Loucy (cell line): ENCODE results near the gene WNT5A.

ENCODE experiments used
- H2AFZ ChIP-seq: fragments of 200-600 bp; sonication (generic); 2 replicates; pipeline ENCODE4 v1.6.0; 2016; ENCODE audit warnings: antibody characterized with exemption, mild to moderate bottlenecking, low read length, moderate library complexity
- H3F3A ChIP-seq: fragments of 200-600 bp; 2 replicates; pipeline ENCODE4 v1.6.0; 2016; ENCODE audit warnings: antibody characterized with exemption, low read depth, mild to moderate bottlenecking
- H3K27me3 ChIP-seq: fragments of 200-600 bp; sonication (generic); 2 replicates; pipeline ENCODE4 v1.6.1; 2014; ENCODE audit warnings: low read length, mild to moderate bottlenecking; ENCODE audit not compliant: insufficient read depth, poor library complexity, severe bottlenecking
- H3K36me3 ChIP-seq: fragments of 200-600 bp; sonication (generic); 2 replicates; pipeline ENCODE4 v1.6.1; 2016; ENCODE audit warnings: low read length; ENCODE audit not compliant: insufficient read depth
- H3K4me1 ChIP-seq: fragments of 200-600 bp; sonication (generic); 2 replicates; pipeline ENCODE4 v1.5.1; 2014; ENCODE audit warnings: low read length, mild to moderate bottlenecking; ENCODE audit not compliant: insufficient read depth, poor library complexity, severe bottlenecking
- H3K4me2 ChIP-seq: fragments of 200-600 bp; sonication (generic); 2 replicates; pipeline ENCODE4 v1.6.0; 2014; ENCODE audit warnings: antibody characterized with exemption, low read length, low read depth, mild to moderate bottlenecking; ENCODE audit not compliant: poor library complexity, severe bottlenecking
- H3K4me3 ChIP-seq: fragments of 200-600 bp; sonication (generic); 2 replicates; pipeline ENCODE4 v1.5.1; 2014; ENCODE audit warnings: low read length, mild to moderate bottlenecking, mixed read lengths; ENCODE audit not compliant: poor library complexity, severe bottlenecking
- H3K79me2 ChIP-seq: fragments of 200-600 bp; sonication (generic); 2 replicates; pipeline ENCODE4 v1.6.1; 2014; ENCODE audit warnings: low read length; ENCODE audit not compliant: insufficient read depth
- H3K9ac ChIP-seq: fragments of 200-600 bp; sonication (generic); 2 replicates; pipeline ENCODE4 v1.6.0; 2014; ENCODE audit warnings: mild to moderate bottlenecking, low read depth, low read length, moderate library complexity; ENCODE audit not compliant: poor library complexity, severe bottlenecking
- H3K9me2 ChIP-seq: fragments of 200-600 bp; sonication (generic); replicated peaks from 2 replicates; pipeline ENCODE4 v1.6.1; 2016; ENCODE audit warnings: low read depth, low read length, mixed read lengths
- H3K9me3 ChIP-seq: fragments of 200-600 bp; sonication (generic); 2 replicates; pipeline ENCODE4 v1.6.1; 2014; ENCODE audit warnings: mild to moderate bottlenecking, antibody characterized with exemption, low read length, low read depth; ENCODE audit not compliant: insufficient read depth
- H4K20me1 ChIP-seq: fragments of 200-600 bp; sonication (generic); 2 replicates; pipeline ENCODE4 v1.6.0; 2014; ENCODE audit warnings: antibody characterized with exemption, low read length, mild to moderate bottlenecking; ENCODE audit not compliant: insufficient read depth, poor library complexity, severe bottlenecking
- CTCF ChIP-seq: fragments of 200-600 bp; sonication (generic); conservative IDR thresholded peaks from 2 replicates; pipeline ENCODE4 v1.5.1; 2014; ENCODE audit warnings: mild to moderate bottlenecking, antibody characterized with exemption, low read length
- EZH2phosphoT487 ChIP-seq: fragments of 200-600 bp; IDR thresholded peaks from 2 replicates; pipeline ENCODE4 v1.6.1; 2018; ENCODE audit warnings: antibody characterized with exemption, mild to moderate bottlenecking, moderate library complexity, borderline replicate concordance

WNT5A gene

GRCh38 chr3:55416331-55416821 lies 70.7 kb downstream of the WNT5A start:
- no peaks in the 10 kb centered on the region for H3K9me2 ChIP-seq
- H3K4me2 ChIP-seq: no peak overlapping the region
- TF ChIP-seq CTCF (no peak), EZH2phosphoT487 (no peak)
- no peak overlapping the region for H2AFZ ChIP-seq
- no peaks in the 10 kb centered on the region for H3K36me3 ChIP-seq
- H3K9ac ChIP-seq: no peak overlapping the region
- no peak overlapping the region for H3K4me3 ChIP-seq
- no peaks in the 10 kb centered on the region for H3K79me2 ChIP-seq
- no peaks in the 10 kb centered on the region for H3K27me3 ChIP-seq
- no peaks in the 10 kb centered on the region for H4K20me1 ChIP-seq
- no peaks in the 10 kb centered on the region for H3F3A ChIP-seq
- no peaks in the 10 kb centered on the region for H3K9me3 ChIP-seq
- no peaks in the 10 kb centered on the region for H3K4me1 ChIP-seq
